Panc1 (cell line): ENCODE data around the gene MATN1. TPM values are rescaled to one million over a fixed set of nuclear protein-coding genes. Genes with fewer than 3 reads are reported as not detected.

Experiments
- ATAC-seq: fragments of 200-7000 bp; cut with Tn5 transposase; 2 replicates; pipeline ENCODE4 v1.9.1; 2020; ENCODE audit warnings: mild to moderate bottlenecking, moderate library complexity
- BruUV-seq: library from RNA; stranded (reverse); fragments of 400-500 nt; replicated peaks from 2 replicates; lab custom pipeline; 2021; lab: Mats Ljungman, UMichigan
- CTCF ChIA-PET: fragments of 300-600 bp; sonication (Branson Sonifier 250); formaldehyde crosslinking; loops from one replicate; lab custom pipeline; 2022; ENCODE audit warnings: antibody characterized with exemption; lab: Charles Lee
- POLR2A ChIA-PET: fragments of 300-600 bp; sonication (Branson Sonifier 250); formaldehyde crosslinking; loops from one replicate; lab custom pipeline; 2022; ENCODE audit warnings: antibody characterized with exemption; lab: Charles Lee
- DNase-seq: peaks from one replicate; pipeline ENCODE4 v3.0.0-alpha.2; 2010; ENCODE audit warnings: low read depth, low spot score
- H3K27ac ChIP-seq: 2 replicates; pipeline ENCODE4 v1.5.1; 2011; ENCODE audit warnings: mild to moderate bottlenecking, low read length, inconsistent platforms
- H3K27me3 ChIP-seq: fragments of 200-500 bp; sonication (Bioruptor generic); 2 replicates; pipeline ENCODE4 v1.6.0; 2014; ENCODE audit warnings: low read length, inconsistent platforms; ENCODE audit not compliant: control insufficient read depth, insufficient read depth
- H3K36me3 ChIP-seq: fragments of 200-500 bp; sonication (Bioruptor generic); 2 replicates; pipeline ENCODE4 v1.5.1; 2014; ENCODE audit warnings: inconsistent platforms, mild to moderate bottlenecking, low read length, moderate library complexity; ENCODE audit not compliant: control insufficient read depth, insufficient read depth
- H3K4me1 ChIP-seq: 2 replicates; pipeline ENCODE4 v1.5.1; 2011; ENCODE audit warnings: inconsistent platforms, mild to moderate bottlenecking, low read length, moderate library complexity; ENCODE audit not compliant: control insufficient read depth, insufficient read depth
- H3K4me3 ChIP-seq, 2 experiments: 2 replicates each; pipeline ENCODE4 v1.5.1; 2011 to 2012; ENCODE audit warnings: low read depth in 2 of 2, low read length in 2 of 2, mild to moderate bottlenecking in 2 of 2, inconsistent platforms in 1 of 2, moderate library complexity in 1 of 2
- H3K9me3 ChIP-seq: fragments of 200-500 bp; sonication (Bioruptor generic); 2 replicates; pipeline ENCODE4 v1.5.1; 2014; ENCODE audit warnings: low read depth, mild to moderate bottlenecking, inconsistent platforms, low read length, moderate library complexity; ENCODE audit not compliant: control insufficient read depth, insufficient read depth
- CTCF ChIP-seq: fragments of 450-650 bp; IDR thresholded peaks from 2 replicates; pipeline ENCODE4 v1.5.1; 2017; ENCODE audit warnings: mild to moderate bottlenecking
- POLR2AphosphoS5 ChIP-seq: IDR thresholded peaks from 2 replicates; pipeline ENCODE4 v1.6.1; 2012; ENCODE audit warnings: mild to moderate bottlenecking, low read depth, low read length, moderate library complexity
- REST ChIP-seq, 2 experiments: IDR thresholded peaks; 2 replicates each; pipeline ENCODE4 v1.6.1; 2011 to 2012; ENCODE audit warnings: low read depth in 2 of 2, control low read depth in 1 of 2, low read length in 1 of 2, mild to moderate bottlenecking in 1 of 2, moderate library complexity in 1 of 2; ENCODE audit not compliant: insufficient read depth in 1 of 2
- SIN3A ChIP-seq: IDR thresholded peaks from 2 replicates; pipeline ENCODE4 v1.6.1; 2012; ENCODE audit warnings: low read depth, mild to moderate bottlenecking, low read length, moderate library complexity, borderline replicate concordance; ENCODE audit not compliant: insufficient read depth
- TCF7L2 ChIP-seq: IDR thresholded peaks from 2 replicates; pipeline ENCODE4 v1.6.1; 2011; ENCODE audit warnings: mild to moderate bottlenecking, low read depth, low read length, inconsistent platforms
- in situ Hi-C: cut with HindIII; loops from 2 replicates; pipeline ENCODE4 v1.10.0; 2016; ENCODE audit warnings: low sequenced_read_pairs, low pct_unique_long_range_greater_than_20kb
- intact Hi-C: fragments of 100-400 bp; cut with micrococcal nuclease; formaldehyde crosslinking; loops from one replicate; pipeline ENCODE4 v1.10.0; 2022; ENCODE audit not compliant: unreplicated experiment
- total RNA-seq: library from RNA; stranded (reverse); gene quantifications from one replicate; pipeline ENCODE4 v1.2.1, GENCODE V29; 2021; ENCODE audit not compliant: unreplicated experiment

The MATN1 gene
- total RNA-seq, 1 experiment from 2014 or later = 0.59 TPM

GRCh38 chr1:30682396-30683275 is 40.7 kb downstream of the MATN1 start:
- ChIA-PET POLR2A (no interaction called here), CTCF (no interaction called here)
- Histone ChIP-seq H3K36me3 (no peaks in the 10 kb centered on the region), H3K27me3 (peaks cover 13% of the 10 kb centered on the region; the same call in 1 of the 2 replicates), H3K4me3 (no peak overlapping the region), H3K4me1 (no peaks in the 10 kb centered on the region; the same call in 1 of the 2 replicates), H3K9me3 (no peaks in the 10 kb centered on the region), H3K27ac (no peak overlapping the region)
- ATAC-seq (no peak), DNase-seq (no peak)
- TF ChIP-seq CTCF (no peak), TCF7L2 (no peak), REST (IDR thresholded peaks at IDR 0.05; ENCODE audit: insufficient read depth in 1 of 2, low read depth in 2 of 2, low read length in 1 of 2) (no peak), SIN3A (no peak), POLR2AphosphoS5 (no peak)
- in situ Hi-C loops = no loop called here
- no TSS peak for BruUV-seq
- intact Hi-C loops = no loop called here

- intact Hi-C loops = no loop called here
- DNase-seq = no peak
- BruUV-seq = no TSS peak
Observed at GRCh38 chr1:30681782-30682181, 41.6 kb downstream of the MATN1 start.

More at GRCh38 chr1:30681782-30682181, 41.6 kb downstream of the MATN1 start:
- no peak overlapping the region for H3K27ac ChIP-seq
- no peaks in the 10 kb centered on the region; the same call in 1 of the 2 replicates for H3K4me1 ChIP-seq
- no peak for ATAC-seq
- POLR2A ChIA-PET = no interaction called here
- H3K27me3 ChIP-seq = peaks cover 12% of the 10 kb centered on the region; the same call in 1 of the 2 replicates
- no peak overlapping the region for H3K4me3 ChIP-seq
- no peaks in the 10 kb centered on the region for H3K36me3 ChIP-seq
- no peaks in the 10 kb centered on the region for H3K9me3 ChIP-seq
- CTCF ChIA-PET = no interaction called here
- TF ChIP-seq TCF7L2 = no peak
- no peak for TF ChIP-seq CTCF
- no peak for TF ChIP-seq POLR2AphosphoS5
- TF ChIP-seq REST (IDR thresholded peaks at IDR 0.05; ENCODE audit: insufficient read depth in 1 of 2, low read depth in 2 of 2, low read length in 1 of 2) = no peak
- TF ChIP-seq SIN3A = no peak
- in situ Hi-C loops = no loop called here
